Measurements from ENCODE around the gene OSBPL1A. TPM values are rescaled to one million over a fixed set of nuclear protein-coding genes. Genes with fewer than 3 reads are reported as not detected.

Gene OSBPL1A
- polyA plus RNA-seq, 2 of the 4 experiments (the other 2 are of a cell fraction): 10.5 to 22.1 TPM

DNA sequence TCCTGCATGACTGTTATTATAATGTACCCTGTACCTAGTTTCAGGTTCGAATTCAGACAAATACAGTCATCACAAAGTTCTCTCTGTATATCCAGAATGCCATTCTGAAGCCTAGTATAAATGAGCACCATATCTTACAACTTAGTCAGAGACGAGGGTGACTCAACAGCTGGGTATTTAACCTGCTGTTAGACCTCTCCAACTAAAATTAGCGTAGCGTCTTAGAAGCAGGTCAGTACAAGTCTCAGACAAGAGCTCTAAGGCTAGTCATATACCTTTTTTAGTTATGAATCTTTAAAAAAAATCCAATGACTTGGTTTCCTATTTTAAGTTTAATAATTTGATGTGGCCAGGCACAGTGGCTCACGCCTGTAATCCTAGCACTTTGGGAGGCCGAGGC lies 184.7 kb downstream of the OSBPL1A start:
- WGBS (ENCODE audit: missing lambda C conversion rate): 49% methylated on average over 6 of the region's 6 CpGs
- POLR2A ChIA-PET: interaction anchor here (1.1 kb wide), 1 partner anchor 74 kb away, joined by 6 read pairs; the partner anchor contains the start of gene CABYR
- DNase-seq (ENCODE audit: low read depth in 1 of 2, low spot score in 1 of 2): peak in 1 of 2 experiments; percentile 41
- no peak overlapping the region for H3K4me2 ChIP-seq
- TF ChIP-seq RARB (CRISPR knock-in tag; IDR thresholded peaks at IDR 0.05): no peak
- CTCF ChIA-PET: interaction anchor here (0.7 to 1.1 kb wide), 2 partner anchors 36 to 51 kb away, joined by 3 to 4 read pairs; no protein-coding TSS in a partner anchor
- ATAC-seq: peak in 1 of 2 experiments; percentile 63; a peak in 3 of 6 replicates
- no peak overlapping the region for H3K4me3 ChIP-seq
- H3K27ac ChIP-seq: no peak overlapping the region
- no peak for FAIRE-seq
- no peaks in the 10 kb centered on the region for H3K9me3 ChIP-seq
- peaks cover 17% of the 10 kb centered on the region; the same call in 2 of the 3 replicates for H3K4me1 ChIP-seq

- no peaks in the 10 kb centered on the region for H3K9me3 ChIP-seq
- no peak for ATAC-seq
- 83% methylated on average over 6 of the region's 6 CpGs for WGBS (ENCODE audit: missing lambda C conversion rate)
- H3K4me3 ChIP-seq: no peak overlapping the region
- H3K4me1 ChIP-seq: peaks cover under 1% of the 10 kb centered on the region; the same call in 1 of the 3 replicates
- no peak for DNase-seq (ENCODE audit: low read depth in 1 of 2, low spot score in 1 of 2)
- FAIRE-seq: no peak
- H3K27ac ChIP-seq: no peak overlapping the region
- CTCF ChIA-PET: no interaction called here
- TF ChIP-seq, protein P1, sequence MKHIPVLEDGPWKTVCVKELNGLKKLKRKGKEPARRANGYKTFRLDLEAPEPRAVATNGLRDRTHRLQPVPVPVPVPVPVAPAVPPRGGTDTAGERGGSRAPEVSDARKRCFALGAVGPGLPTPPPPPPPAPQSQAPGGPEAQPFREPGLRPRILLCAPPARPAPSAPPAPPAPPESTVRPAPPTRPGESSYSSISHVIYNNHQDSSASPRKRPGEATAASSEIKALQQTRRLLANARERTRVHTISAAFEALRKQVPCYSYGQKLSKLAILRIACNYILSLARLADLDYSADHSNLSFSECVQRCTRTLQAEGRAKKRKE (CRISPR knock-in tag; IDR thresholded peaks at IDR 0.05; ENCODE audit: low read depth): no peak
- TF ChIP-seq ZFP36 (IDR thresholded peaks at IDR 0.05; ENCODE audit: borderline replicate concordance, partially characterized antibody): no peak
- no peak for TF ChIP-seq NR3C1 (IDR thresholded peaks at IDR 0.05)
- TF ChIP-seq TFCP2L1 (CRISPR knock-in tag; IDR thresholded peaks at IDR 0.05): no peak
- no peak for TF ChIP-seq BHLHE40 (IDR thresholded peaks at IDR 0.05; ENCODE audit: low read depth, low read length)
- TF ChIP-seq ZNF302 (CRISPR knock-in tag; IDR thresholded peaks at IDR 0.05): no peak
- TF ChIP-seq HDAC2 (IDR thresholded peaks at IDR 0.05): no peak
- no peak for TF ChIP-seq RAD21 (conservative IDR thresholded peaks at IDR 0.05 in 1 of 2, IDR thresholded peaks at IDR 0.05 in 1 of 2)
- POLR2A ChIA-PET: no interaction called here
- H3K4me2 ChIP-seq: no peak overlapping the region
These were observed 188.1 kb downstream of the OSBPL1A start for GRCh38 chr18:24209558-24209957.

DNA sequence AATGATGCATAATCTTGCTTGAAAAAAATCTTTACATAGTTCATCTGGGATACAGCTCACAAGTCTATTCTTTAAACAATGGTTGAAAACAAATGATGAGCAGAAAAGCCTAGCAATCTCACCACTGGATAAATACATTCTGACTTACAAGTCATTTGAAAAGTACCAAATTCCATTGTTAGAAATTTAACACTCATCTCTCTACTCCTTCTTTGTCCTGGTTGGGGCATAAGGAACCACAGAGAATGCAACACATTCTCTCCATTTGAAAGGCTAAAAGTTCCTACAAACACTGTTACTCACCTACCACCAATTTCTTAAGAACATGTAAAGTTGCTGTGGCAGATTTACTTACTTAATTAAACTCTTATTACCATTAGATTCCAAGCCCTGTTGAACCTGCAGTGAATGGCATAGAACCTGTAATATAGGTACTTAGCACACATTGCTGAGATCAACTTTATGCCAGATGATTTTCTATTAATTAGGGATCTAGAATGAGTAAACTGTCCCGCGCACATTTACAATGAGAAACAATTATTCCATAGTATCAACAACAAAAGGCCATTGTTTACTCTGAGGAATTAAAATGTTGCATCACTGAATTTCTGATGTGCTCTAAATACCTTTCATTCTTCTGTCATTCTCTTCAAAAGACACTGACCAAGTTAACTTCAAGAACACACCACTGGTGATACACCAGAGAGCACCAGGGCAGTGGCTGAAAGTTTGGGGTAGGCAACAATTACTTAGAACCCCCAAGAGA lies 189.2 kb downstream of the OSBPL1A start:
- no peak overlapping the region for H3K4me2 ChIP-seq
- ChIA-PET POLR2A (no interaction called here), CTCF (interaction anchor here (0.8 kb wide), 1 partner anchor 37 kb away, joined by 3 read pairs; no protein-coding TSS in a partner anchor)
- no peak overlapping the region for H3K27ac ChIP-seq
- TF ChIP-seq RAD21 (conservative IDR thresholded peaks at IDR 0.05 in 1 of 2, IDR thresholded peaks at IDR 0.05 in 1 of 2) (no peak), RARB (CRISPR knock-in tag; IDR thresholded peaks at IDR 0.05) (no peak)
- no peaks in the 10 kb centered on the region for H3K4me1 ChIP-seq
- H3K9me3 ChIP-seq: no peaks in the 10 kb centered on the region
- FAIRE-seq (no peak), ATAC-seq (no peak), DNase-seq (ENCODE audit: low read depth in 1 of 2, low spot score in 1 of 2) (no peak)
- H3K4me3 ChIP-seq: no peak overlapping the region
- 41% methylated on average over 2 of the region's 2 CpGs for WGBS (ENCODE audit: missing lambda C conversion rate)

- WGBS (ENCODE audit: missing lambda C conversion rate): 77% methylated on average over 3 of the region's 3 CpGs
- DNase-seq (ENCODE audit: low read depth in 1 of 2, low spot score in 1 of 2): no peak
- no peak for FAIRE-seq
- Histone ChIP-seq H3K4me2 (no peak overlapping the region), H3K4me3 (no peak overlapping the region), H3K4me1 (no peaks in the 10 kb centered on the region), H3K27ac (no peak overlapping the region), H3K9me3 (no peaks in the 10 kb centered on the region)
- ChIA-PET POLR2A (no interaction called here), CTCF (no interaction called here)
- ATAC-seq: no peak
- TF ChIP-seq HOXB13 (CRISPR knock-in tag; IDR thresholded peaks at IDR 0.05; ENCODE audit: low read depth) (no peak), KDM1A (IDR thresholded peaks at IDR 0.05; ENCODE audit: low read depth) (no peak), MAFK (IDR thresholded peaks at IDR 0.05; ENCODE audit: partially characterized antibody) (no peak), ZFP36 (IDR thresholded peaks at IDR 0.05; ENCODE audit: borderline replicate concordance, partially characterized antibody) (no peak), PHF8 (IDR thresholded peaks at IDR 0.05; ENCODE audit: borderline replicate concordance, low read depth) (no peak), FOSB (CRISPR knock-in tag; IDR thresholded peaks at IDR 0.05) (no peak), RAD21 (conservative IDR thresholded peaks at IDR 0.05 in 1 of 2, IDR thresholded peaks at IDR 0.05 in 1 of 2) (no peak), RFX5 (IDR thresholded peaks at IDR 0.05) (no peak), EHMT2 (IDR thresholded peaks at IDR 0.05; ENCODE audit: low read depth) (no peak), CHD2 (IDR thresholded peaks at IDR 0.05; ENCODE audit: low read length, partially characterized antibody) (no peak), MAZ (IDR thresholded peaks at IDR 0.05; ENCODE audit: borderline replicate concordance, low read depth, low read length) (no peak), FOXS1 (CRISPR knock-in tag; IDR thresholded peaks at IDR 0.05) (no peak)
These were observed 192.7 kb downstream of the OSBPL1A start for GRCh38 chr18:24204904-24205303.
